Nucleus accumbens (tissue), 56 donors: Measurements from ENCODE around the gene TXNL1.
A peak's percentile ranks its signal among the peaks of the same experiment; 100 is the strongest.
"Not testable (repeated sequence)": the region's sequence is repeated elsewhere in the genome, so short reads cannot be mapped to it uniquely, and the experiment has no call there.

Source experiments
- DNase-seq, 56 donors: peaks; one replicate each; lab custom pipeline; 2025; lab: John Stamatoyannopoulos, UW

Gene TXNL1

GRCh38 chr18:56574861-56575260 is 63.5 kb downstream of the TXNL1 start:
- no peak for DNase-seq

GRCh38 chr18:56572267-56572666 is 66.1 kb downstream of the TXNL1 start:
- not testable (repeated sequence) for DNase-seq

DNA sequence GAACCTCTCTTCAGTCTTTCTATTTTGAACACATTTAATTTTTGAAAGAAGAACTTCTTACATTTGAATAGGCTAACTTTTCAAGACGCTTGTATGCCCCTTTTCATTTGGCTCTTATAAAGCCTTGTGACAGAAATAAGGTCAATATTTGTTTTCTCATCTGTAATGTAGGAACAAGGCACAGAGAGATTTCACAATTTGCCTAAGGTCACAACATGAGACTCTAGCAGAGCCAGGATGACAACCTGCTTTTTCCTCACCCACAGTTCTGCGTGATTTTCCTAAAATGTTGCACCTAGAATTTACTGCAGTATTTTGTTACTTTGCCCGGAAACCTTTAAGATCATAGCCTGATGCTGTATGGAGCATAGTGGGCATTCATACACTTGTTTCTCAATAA is 67.4 kb downstream of the TXNL1 start:
- DNase-seq: no peak

DNA sequence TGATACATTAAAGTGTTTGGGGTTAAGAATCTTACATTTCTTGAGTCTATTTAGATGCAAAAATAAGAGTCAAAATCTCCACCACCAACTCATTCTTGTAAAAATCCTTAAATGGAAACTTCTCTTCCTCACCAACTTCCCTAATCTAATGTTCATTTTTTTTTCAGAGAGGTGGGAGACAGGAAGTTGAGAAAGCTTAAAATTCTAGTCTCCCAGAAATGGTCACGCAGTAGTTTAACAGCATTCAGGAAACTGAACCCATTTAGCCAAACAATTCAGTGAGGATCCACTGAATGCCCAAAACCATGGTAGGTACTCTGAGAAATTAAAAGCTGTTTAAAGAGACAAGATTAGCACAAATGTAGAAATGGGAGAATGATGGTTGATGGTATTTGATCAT is 69.0 kb downstream of the TXNL1 start:
- no peak for DNase-seq

DNA sequence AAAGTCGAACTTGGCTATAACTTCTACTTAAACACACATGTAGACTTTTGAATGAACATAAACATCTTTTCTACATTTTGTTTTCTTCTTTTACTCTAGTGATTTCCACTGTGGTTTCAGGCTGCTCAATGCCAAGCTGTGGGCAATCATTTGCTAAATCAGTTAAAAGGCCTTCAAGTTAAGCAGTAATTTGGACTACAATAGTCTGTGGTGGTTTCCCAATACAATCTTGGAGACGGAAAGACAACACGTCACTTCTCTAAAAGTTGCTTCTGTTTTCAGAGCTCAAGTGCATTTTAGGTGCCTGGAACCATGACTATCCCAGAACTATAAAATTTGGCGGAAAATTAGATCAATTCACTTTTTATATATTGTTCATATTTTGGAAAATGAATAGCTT is 69.4 kb downstream of the TXNL1 start:
- no peak for DNase-seq

GRCh38 chr18:56565551-56566345 is 72.6 kb downstream of the TXNL1 start:
- DNase-seq: no peak

DNA sequence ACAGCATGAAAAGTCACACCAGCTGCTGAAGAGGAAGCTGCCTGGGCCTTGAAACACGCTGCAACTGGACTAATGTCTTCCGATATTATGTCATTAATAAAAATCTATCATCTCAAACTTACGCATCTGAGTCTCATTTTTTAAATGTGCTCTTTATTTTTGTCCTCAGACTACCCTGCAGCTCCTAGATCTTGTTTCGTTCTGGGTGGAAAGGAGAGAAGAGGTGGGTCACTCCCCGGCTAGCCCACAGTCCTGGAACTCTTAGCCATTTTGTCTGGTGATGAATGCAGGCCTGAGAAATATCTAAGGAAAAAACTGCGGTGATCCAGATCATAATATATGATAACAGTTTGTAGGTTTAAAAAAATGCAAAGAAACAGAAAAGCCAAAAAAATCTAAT is 73.3 kb downstream of the TXNL1 start:
- no peak for DNase-seq

DNA sequence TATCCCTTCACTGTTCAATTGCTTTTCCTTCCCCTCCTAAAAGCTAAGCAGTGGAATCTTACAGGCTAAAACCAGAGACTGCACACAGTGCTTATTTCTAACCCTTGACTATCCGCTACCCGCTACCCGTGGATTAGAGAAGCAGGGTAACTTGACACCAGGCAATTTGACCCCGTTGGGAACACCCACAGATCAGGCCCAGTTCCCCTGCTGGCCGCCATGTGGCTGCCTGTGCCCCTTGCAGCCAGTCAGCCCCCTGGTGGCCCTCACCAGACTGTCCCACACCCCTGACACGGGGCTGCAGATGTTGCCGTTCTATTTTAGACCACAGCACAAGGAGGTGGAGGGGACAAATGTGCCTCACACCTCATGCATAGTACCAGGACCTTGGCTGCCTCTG is 74.8 kb downstream of the TXNL1 start:
- DNase-seq: no peak

DNA sequence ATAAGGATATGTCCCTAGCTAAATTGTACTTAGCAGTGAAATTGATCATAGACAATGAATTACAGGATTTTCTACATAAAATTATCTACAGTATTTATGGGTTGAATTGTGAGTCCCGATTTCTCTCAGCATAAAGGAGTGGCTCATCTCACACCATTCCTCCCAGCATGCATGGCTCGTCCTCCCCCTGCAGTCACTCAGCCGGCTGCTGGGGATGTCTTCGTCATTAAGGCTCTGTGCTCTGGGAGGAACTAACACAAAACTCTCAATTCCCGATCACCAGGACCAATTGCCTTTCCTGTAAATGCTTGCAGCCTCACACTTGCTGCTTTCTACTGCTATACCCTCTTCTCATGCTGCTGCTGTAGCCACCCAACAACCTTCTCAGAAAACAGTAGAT is 75.9 kb downstream of the TXNL1 start:
- DNase-seq: peak in 2 of 56 donors; percentile 7 to 16

DNA sequence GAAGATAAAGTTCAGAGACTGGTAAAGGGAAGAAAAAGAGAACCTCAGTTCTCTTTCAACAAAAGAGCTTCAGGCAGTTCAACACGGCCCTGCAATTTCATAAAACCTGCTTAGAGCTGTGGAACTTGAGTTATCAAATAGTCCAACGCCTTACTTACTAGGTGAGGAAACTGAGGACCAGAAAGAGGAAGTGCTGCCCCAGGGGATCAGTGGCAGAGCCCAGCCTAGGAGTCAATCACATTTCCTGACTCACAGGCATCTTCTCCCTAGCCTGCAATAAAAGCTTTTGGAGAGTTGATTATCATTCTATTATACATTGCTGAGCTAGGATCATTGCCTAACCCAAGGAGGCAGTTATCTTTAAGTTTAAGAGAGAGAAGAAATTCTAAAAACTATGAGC is 77.4 kb downstream of the TXNL1 start:
- no peak for DNase-seq

DNA sequence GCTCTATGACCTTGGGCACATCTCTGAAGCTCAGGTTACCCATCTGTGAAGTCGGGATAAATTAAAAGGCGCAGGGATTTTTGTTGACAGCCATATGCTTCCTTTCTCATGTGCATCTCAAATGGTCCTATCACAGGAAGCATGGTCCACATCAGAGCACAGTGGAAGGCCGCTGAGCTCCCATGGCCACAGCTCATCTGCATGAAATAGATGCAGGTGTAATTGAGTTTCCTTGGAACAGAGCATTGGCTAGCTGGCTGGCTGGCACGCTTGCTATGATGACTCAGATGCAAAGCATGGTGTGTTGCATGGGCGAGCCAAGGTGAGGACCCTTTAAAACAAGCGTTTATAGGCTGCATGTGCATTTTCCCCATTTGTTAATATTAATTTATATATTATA is 79.3 kb downstream of the TXNL1 start:
- no peak for DNase-seq

DNA sequence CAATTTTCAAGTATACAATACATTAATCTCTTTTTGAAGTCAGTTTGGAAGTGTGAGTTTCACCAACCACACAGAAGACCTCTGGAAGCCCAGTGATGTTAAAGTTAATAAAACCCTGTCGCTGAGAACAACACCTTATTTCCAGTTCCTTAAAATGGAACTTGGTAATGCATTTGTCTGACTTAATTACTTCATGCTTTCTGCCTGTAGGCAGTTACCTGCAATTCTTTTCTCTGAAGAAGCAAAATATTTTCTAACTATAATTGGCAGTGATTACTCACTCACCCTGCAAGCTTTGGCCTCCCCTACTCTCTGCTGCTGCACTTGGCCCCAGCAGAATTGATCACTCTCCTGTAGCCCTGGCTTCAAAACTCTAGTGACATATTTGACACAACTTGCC is 81.5 kb downstream of the TXNL1 start:
- no peak for DNase-seq

- DNase-seq: no peak
These were observed 88.3 kb downstream of the TXNL1 start for GRCh38 chr18:56550121-56550520.
